Measurements from ENCODE around the gene NUP188.
A peak's percentile ranks its signal among the peaks of the same experiment; 100 is the strongest.
"Not testable (repeated sequence)": the region's sequence is repeated elsewhere in the genome, so short reads cannot be mapped to it uniquely, and the experiment has no call there.

Gene NUP188

GRCh38 chr9:128943832-128944620, 3.5 kb upstream of the NUP188 start:
- no peak for DNase-seq (ENCODE audit: low spot score)

- not testable (repeated sequence) for DNase-seq (ENCODE audit: low spot score)
Measured at GRCh38 chr9:128944966-128945365, 2.5 kb upstream of the NUP188 start.

GRCh38 chr9:128945798-128946501, 1.5 kb upstream of the NUP188 start:
- DNase-seq (ENCODE audit: low spot score): no peak

GRCh38 chr9:128946571-128947276, 775 bp upstream of the NUP188 start:
- DNase-seq (ENCODE audit: low spot score): peak; percentile 33

GRCh38 chr9:128947277-128947526, 297 bp upstream of the NUP188 start:
- DNase-seq (ENCODE audit: low spot score): no peak

GRCh38 chr9:128961403-128961802, 13.9 kb downstream of the NUP188 start:
- not testable (repeated sequence) for DNase-seq (ENCODE audit: low spot score)

- no peak for DNase-seq (ENCODE audit: low spot score)
Measured at GRCh38 chr9:128969491-128969890, 22.0 kb downstream of the NUP188 start.

GRCh38 chr9:128972956-128973355, 25.5 kb downstream of the NUP188 start:
- no peak for DNase-seq (ENCODE audit: low spot score)

GRCh38 chr9:128979111-128979510, 31.6 kb downstream of the NUP188 start:
- no peak for DNase-seq (ENCODE audit: low spot score)

- DNase-seq (ENCODE audit: low spot score): no peak
Measured at GRCh38 chr9:128983536-128983935, 36.0 kb downstream of the NUP188 start.

GRCh38 chr9:128986671-128987070, 39.2 kb downstream of the NUP188 start:
- DNase-seq (ENCODE audit: low spot score): no peak

GRCh38 chr9:128987805-128988204, 40.3 kb downstream of the NUP188 start:
- DNase-seq (ENCODE audit: low spot score): no peak

GRCh38 chr9:128992995-128993394, 45.5 kb downstream of the NUP188 start:
- peak; percentile 28 for DNase-seq (ENCODE audit: low spot score)

- DNase-seq (ENCODE audit: low spot score): no peak
Measured at GRCh38 chr9:128995791-128996190, 48.3 kb downstream of the NUP188 start.

- no peak for DNase-seq (ENCODE audit: low spot score)
Measured at GRCh38 chr9:128998462-128998861, 51.0 kb downstream of the NUP188 start.

GRCh38 chr9:128999581-129000206, 52.2 kb downstream of the NUP188 start:
- no peak for DNase-seq (ENCODE audit: low spot score)

GRCh38 chr9:129001504-129002325, 54.2 kb downstream of the NUP188 start:
- DNase-seq (ENCODE audit: low spot score): no peak

- no peak for DNase-seq (ENCODE audit: low spot score)
Measured at GRCh38 chr9:129002992-129003391, 55.5 kb downstream of the NUP188 start.

GRCh38 chr9:129004173-129004572, 56.7 kb downstream of the NUP188 start:
- DNase-seq (ENCODE audit: low spot score): not testable (repeated sequence)

GRCh38 chr9:129005336-129005997, 58.0 kb downstream of the NUP188 start:
- DNase-seq (ENCODE audit: low spot score): no peak

Data from hematopoietic multipotent progenitor cell treated with erythropoietin and hydrocortisone succinate and interleukin-3 and kit ligand, for 15 days (in vitro differentiated cells).